GM23338 (cell line): ENCODE data around the gene LAMA4.

Experiments
- CREB1 ChIP-seq: fragments of 250-450 bp; sonication (Bioruptor Pico); IDR thresholded peaks from 2 replicates; pipeline ENCODE4 v1.5.0; 2020; ENCODE audit warnings: low read depth, mild to moderate bottlenecking, moderate library complexity
- EZH2 ChIP-seq: fragments of 200-600 bp; sonication (generic); IDR thresholded peaks from one replicate; pipeline ENCODE4 v1.8.0; 2017; ENCODE audit warnings: antibody characterized with exemption, mild to moderate bottlenecking, low read depth; ENCODE audit not compliant: unreplicated experiment
- JUNB ChIP-seq: IDR thresholded peaks from one replicate; pipeline ENCODE4 v1.6.1; 2016; ENCODE audit warnings: antibody characterized with exemption; ENCODE audit not compliant: unreplicated experiment
- TF ChIP-seq, protein P1 (sequence below), 2 experiments: fragments of 200-600 bp in 1 of 2; sonication (generic) in 1 of 2; conservative IDR thresholded peaks; 2 replicates each; pipeline versions ENCODE4 v1.5.1 to v1.6.1; 2016 to 2017; ENCODE audit warnings: antibody characterized with exemption in 2 of 2, low read depth in 2 of 2, mild to moderate bottlenecking in 2 of 2, moderate library complexity in 1 of 2
- TF ChIP-seq, protein P2 (sequence below): IDR thresholded peaks from 2 replicates; pipeline ENCODE4 v1.6.1; 2016; ENCODE audit warnings: antibody characterized with exemption
- TF ChIP-seq, protein P3 (sequence below): IDR thresholded peaks from one replicate; pipeline ENCODE4 v1.6.1; 2018; ENCODE audit warnings: antibody characterized with exemption; ENCODE audit not compliant: unreplicated experiment

DNA sequence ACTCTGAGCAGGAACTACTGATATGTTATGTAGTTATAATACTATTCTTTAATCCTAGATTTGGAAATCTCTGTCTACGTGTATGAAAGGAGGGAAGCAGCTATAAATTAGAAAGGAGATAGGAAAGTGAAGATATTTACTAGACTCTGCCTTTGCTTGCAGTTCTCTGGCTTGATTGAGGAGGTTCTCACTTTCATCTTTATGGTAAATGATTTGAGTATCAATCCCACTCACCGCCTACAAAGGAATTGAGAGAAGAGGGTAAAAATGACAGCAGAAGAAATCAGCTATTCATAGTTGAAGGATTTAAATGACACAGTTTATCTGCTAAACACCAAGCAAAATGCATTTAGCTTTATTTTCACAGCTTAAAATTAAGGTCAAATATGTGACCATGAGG, 99.7 kb downstream of the LAMA4 start:
- TF ChIP-seq, protein P1, sequence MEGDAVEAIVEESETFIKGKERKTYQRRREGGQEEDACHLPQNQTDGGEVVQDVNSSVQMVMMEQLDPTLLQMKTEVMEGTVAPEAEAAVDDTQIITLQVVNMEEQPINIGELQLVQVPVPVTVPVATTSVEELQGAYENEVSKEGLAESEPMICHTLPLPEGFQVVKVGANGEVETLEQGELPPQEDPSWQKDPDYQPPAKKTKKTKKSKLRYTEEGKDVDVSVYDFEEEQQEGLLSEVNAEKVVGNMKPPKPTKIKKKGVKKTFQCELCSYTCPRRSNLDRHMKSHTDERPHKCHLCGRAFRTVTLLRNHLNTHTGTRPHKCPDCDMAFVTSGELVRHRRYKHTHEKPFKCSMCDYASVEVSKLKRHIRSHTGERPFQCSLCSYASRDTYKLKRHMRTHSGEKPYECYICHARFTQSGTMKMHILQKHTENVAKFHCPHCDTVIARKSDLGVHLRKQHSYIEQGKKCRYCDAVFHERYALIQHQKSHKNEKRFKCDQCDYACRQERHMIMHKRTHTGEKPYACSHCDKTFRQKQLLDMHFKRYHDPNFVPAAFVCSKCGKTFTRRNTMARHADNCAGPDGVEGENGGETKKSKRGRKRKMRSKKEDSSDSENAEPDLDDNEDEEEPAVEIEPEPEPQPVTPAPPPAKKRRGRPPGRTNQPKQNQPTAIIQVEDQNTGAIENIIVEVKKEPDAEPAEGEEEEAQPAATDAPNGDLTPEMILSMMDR (conservative IDR thresholded peaks at IDR 0.05; ENCODE audit: low read depth in 2 of 2) = no peak
- TF ChIP-seq EZH2 (no peak), JUNB (no peak), CREB1 (CRISPR knock-in tag) (no peak)
- TF ChIP-seq, protein P2, sequence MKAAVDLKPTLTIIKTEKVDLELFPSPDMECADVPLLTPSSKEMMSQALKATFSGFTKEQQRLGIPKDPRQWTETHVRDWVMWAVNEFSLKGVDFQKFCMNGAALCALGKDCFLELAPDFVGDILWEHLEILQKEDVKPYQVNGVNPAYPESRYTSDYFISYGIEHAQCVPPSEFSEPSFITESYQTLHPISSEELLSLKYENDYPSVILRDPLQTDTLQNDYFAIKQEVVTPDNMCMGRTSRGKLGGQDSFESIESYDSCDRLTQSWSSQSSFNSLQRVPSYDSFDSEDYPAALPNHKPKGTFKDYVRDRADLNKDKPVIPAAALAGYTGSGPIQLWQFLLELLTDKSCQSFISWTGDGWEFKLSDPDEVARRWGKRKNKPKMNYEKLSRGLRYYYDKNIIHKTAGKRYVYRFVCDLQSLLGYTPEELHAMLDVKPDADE = no peak
- TF ChIP-seq, protein P3, sequence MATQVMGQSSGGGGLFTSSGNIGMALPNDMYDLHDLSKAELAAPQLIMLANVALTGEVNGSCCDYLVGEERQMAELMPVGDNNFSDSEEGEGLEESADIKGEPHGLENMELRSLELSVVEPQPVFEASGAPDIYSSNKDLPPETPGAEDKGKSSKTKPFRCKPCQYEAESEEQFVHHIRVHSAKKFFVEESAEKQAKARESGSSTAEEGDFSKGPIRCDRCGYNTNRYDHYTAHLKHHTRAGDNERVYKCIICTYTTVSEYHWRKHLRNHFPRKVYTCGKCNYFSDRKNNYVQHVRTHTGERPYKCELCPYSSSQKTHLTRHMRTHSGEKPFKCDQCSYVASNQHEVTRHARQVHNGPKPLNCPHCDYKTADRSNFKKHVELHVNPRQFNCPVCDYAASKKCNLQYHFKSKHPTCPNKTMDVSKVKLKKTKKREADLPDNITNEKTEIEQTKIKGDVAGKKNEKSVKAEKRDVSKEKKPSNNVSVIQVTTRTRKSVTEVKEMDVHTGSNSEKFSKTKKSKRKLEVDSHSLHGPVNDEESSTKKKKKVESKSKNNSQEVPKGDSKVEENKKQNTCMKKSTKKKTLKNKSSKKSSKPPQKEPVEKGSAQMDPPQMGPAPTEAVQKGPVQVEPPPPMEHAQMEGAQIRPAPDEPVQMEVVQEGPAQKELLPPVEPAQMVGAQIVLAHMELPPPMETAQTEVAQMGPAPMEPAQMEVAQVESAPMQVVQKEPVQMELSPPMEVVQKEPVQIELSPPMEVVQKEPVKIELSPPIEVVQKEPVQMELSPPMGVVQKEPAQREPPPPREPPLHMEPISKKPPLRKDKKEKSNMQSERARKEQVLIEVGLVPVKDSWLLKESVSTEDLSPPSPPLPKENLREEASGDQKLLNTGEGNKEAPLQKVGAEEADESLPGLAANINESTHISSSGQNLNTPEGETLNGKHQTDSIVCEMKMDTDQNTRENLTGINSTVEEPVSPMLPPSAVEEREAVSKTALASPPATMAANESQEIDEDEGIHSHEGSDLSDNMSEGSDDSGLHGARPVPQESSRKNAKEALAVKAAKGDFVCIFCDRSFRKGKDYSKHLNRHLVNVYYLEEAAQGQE = no peak
